Ishikawa (cell line): ENCODE data around the gene CDCA7.

Source experiments
- CREB1 ChIP-seq: IDR thresholded peaks from 2 replicates; pipeline ENCODE4 v1.6.1; 2012; ENCODE audit warnings: low read depth
- NFIC ChIP-seq: IDR thresholded peaks from 2 replicates; pipeline ENCODE4 v1.6.1; 2012
- REST ChIP-seq: IDR thresholded peaks from 2 replicates; pipeline ENCODE4 v1.6.1; 2012; ENCODE audit warnings: low read depth, mild to moderate bottlenecking
- YY1 ChIP-seq: IDR thresholded peaks from 2 replicates; pipeline ENCODE4 v1.6.1; 2012; ENCODE audit warnings: low read depth

- TF ChIP-seq CREB1 (no peak), YY1 (no peak), REST (no peak), NFIC (no peak)
Observed at GRCh38 chr2:173386021-173386737, 31.5 kb downstream of the CDCA7 start.
